Natural killer cell treated with Interleukin-12 subunit alpha and Interleukin-12 subunit beta and Interleukin-15 and Interleukin-18, amount 100 ng/mL, for 72 hours (primary cell): ENCODE results near the gene FREY1. TPM values are rescaled to one million over a fixed set of nuclear protein-coding genes. Genes with fewer than 3 reads are reported as not detected.
"Not testable (repeated sequence)": the region's sequence is repeated elsewhere in the genome, so short reads cannot be mapped to it uniquely, and the experiment has no call there.

Experiments used
- ATAC-seq, 2 donors: fragments of 150-1000 bp; cut with Tn5 transposase in 1 of 2; sonication (Bioruptor Pico), chemical (Tn5 transposase) in 1 of 2; 2 replicates each; pipeline ENCODE4 v1.10.0; 2021
- DNase-seq: peaks from one replicate; pipeline ENCODE4 v3.0.0; 2022; ENCODE audit warnings: low spot score
- H3K27ac Mint-ChIP-seq, 2 donors: 1 replicate in 1 of 2; 2 replicates in 1 of 2; pipeline ENCODE4 v1.8.0; 2022; ENCODE audit warnings: mixed read lengths in 2 of 2, mild to moderate bottlenecking in 1 of 2, moderate library complexity in 1 of 2
- H3K27me3 Mint-ChIP-seq, 2 donors: 1 replicate in 1 of 2; 2 replicates in 1 of 2; pipeline ENCODE4 v1.8.0; 2022; ENCODE audit warnings: mixed read lengths in 2 of 2
- H3K36me3 Mint-ChIP-seq: one replicate; pipeline ENCODE4 v1.8.0; 2022; ENCODE audit warnings: mixed read lengths
- H3K4me1 Mint-ChIP-seq, 2 donors: 1 replicate in 1 of 2; 2 replicates in 1 of 2; pipeline ENCODE4 v1.8.0; 2022; ENCODE audit warnings: low read depth in 2 of 2, mixed read lengths in 2 of 2, mild to moderate bottlenecking in 1 of 2
- H3K4me3 Mint-ChIP-seq: one replicate; pipeline ENCODE4 v1.8.0; 2022; ENCODE audit warnings: mixed read lengths
- H3K9me3 Mint-ChIP-seq: 2 replicates; pipeline ENCODE4 v1.8.0; 2022; ENCODE audit warnings: mixed read lengths
- total RNA-seq, 2 donors: library from RNA; stranded (reverse); gene quantifications; one replicate each; pipeline ENCODE4 v1.2.3, GENCODE V29; 2022

The FREY1 gene
- total RNA-seq, 2 donors from 2014 or later = 4.2 to 4.9 TPM

- ATAC-seq (no peak), DNase-seq (no peak)
- H3K27me3 Mint-ChIP-seq = no peaks in the 10 kb centered on the region
- no peak overlapping the region for H3K27ac Mint-ChIP-seq
- H3K4me3 Mint-ChIP-seq = no peak overlapping the region
- no peaks in the 10 kb centered on the region for H3K36me3 Mint-ChIP-seq
- H3K4me1 Mint-ChIP-seq = peaks cover 11 to 26% of the 10 kb centered on the region in 2 donors
- no peaks in the 10 kb centered on the region for H3K9me3 Mint-ChIP-seq
Measured at GRCh38 chr11:45913942-45914635, 7.0 kb upstream of the FREY1 start.

- Mint-ChIP-seq H3K4me1 (peaks cover 12 to 26% of the 10 kb centered on the region in 2 donors), H3K4me3 (no peak overlapping the region), H3K9me3 (no peaks in the 10 kb centered on the region), H3K36me3 (no peaks in the 10 kb centered on the region), H3K27me3 (no peaks in the 10 kb centered on the region), H3K27ac (no peak overlapping the region)
- ATAC-seq (no peak), DNase-seq (no peak)
Measured at GRCh38 chr11:45913514-45913913, 6.4 kb upstream of the FREY1 start.

- DNase-seq (no peak), ATAC-seq (no peak)
- no peaks in the 10 kb centered on the region for H3K9me3 Mint-ChIP-seq
- H3K27me3 Mint-ChIP-seq = no peaks in the 10 kb centered on the region
- no peaks in the 10 kb centered on the region for H3K36me3 Mint-ChIP-seq
- H3K4me3 Mint-ChIP-seq = no peak overlapping the region
- no peak overlapping the region for H3K27ac Mint-ChIP-seq
- peaks cover 12 to 20% of the 10 kb centered on the region in 2 donors for H3K4me1 Mint-ChIP-seq
Measured at GRCh38 chr11:45910623-45911022, 3.6 kb upstream of the FREY1 start.

- H3K36me3 Mint-ChIP-seq = no peaks in the 10 kb centered on the region
- no peak overlapping the region for H3K4me3 Mint-ChIP-seq
- H3K9me3 Mint-ChIP-seq = no peaks in the 10 kb centered on the region
- no peak overlapping the region for H3K27ac Mint-ChIP-seq
- H3K27me3 Mint-ChIP-seq = no peaks in the 10 kb centered on the region
- peaks cover 12 to 18% of the 10 kb centered on the region in 2 donors for H3K4me1 Mint-ChIP-seq
- DNase-seq (no peak), ATAC-seq (no peak)
Measured at GRCh38 chr11:45909594-45910475, 2.8 kb upstream of the FREY1 start.

GRCh38 chr11:45907911-45908370 is 870 bp upstream of the FREY1 start:
- Mint-ChIP-seq H3K4me1 (peaks cover 12 to 14% of the 10 kb centered on the region in 2 donors), H3K4me3 (no peak overlapping the region), H3K27ac (peak overlapping the region in 1 of 2 donors; percentile 19), H3K9me3 (no peaks in the 10 kb centered on the region), H3K27me3 (no peaks in the 10 kb centered on the region), H3K36me3 (no peaks in the 10 kb centered on the region)
- ATAC-seq (no peak), DNase-seq (no peak)

GRCh38 chr11:45906096-45906682 is 882 bp downstream of the FREY1 start:
- Mint-ChIP-seq H3K4me1 (peaks cover 12 to 14% of the 10 kb centered on the region in 2 donors), H3K4me3 (no peak overlapping the region), H3K27me3 (no peaks in the 10 kb centered on the region), H3K36me3 (no peaks in the 10 kb centered on the region), H3K9me3 (no peaks in the 10 kb centered on the region), H3K27ac (peak overlapping the region; percentile 31 to 87)
- ATAC-seq (peak; percentile 74 to 93), DNase-seq (peak; percentile 80)

- ATAC-seq, H3K36me3 Mint-ChIP-seq, DNase-seq, H3K4me3 Mint-ChIP-seq, H3K27ac Mint-ChIP-seq, H3K27me3 Mint-ChIP-seq, H3K9me3 Mint-ChIP-seq: not testable (repeated sequence)
- H3K4me1 Mint-ChIP-seq = peaks cover 12 to 17% of the 10 kb centered on the region in 2 donors
Measured at GRCh38 chr11:45905576-45905975, 1.5 kb downstream of the FREY1 start.

- DNase-seq (no peak), ATAC-seq (no peak)
- Mint-ChIP-seq H3K4me1 (peaks cover 12 to 19% of the 10 kb centered on the region in 2 donors), H3K36me3 (no peaks in the 10 kb centered on the region), H3K9me3 (no peaks in the 10 kb centered on the region), H3K4me3 (no peak overlapping the region), H3K27ac (no peak overlapping the region), H3K27me3 (peaks cover 0 to 4% of the 10 kb centered on the region in 2 donors)
Measured at GRCh38 chr11:45905095-45905494, 2.0 kb downstream of the FREY1 start.

GRCh38 chr11:45904309-45904915 is 2.7 kb downstream of the FREY1 start:
- no peaks in the 10 kb centered on the region for H3K9me3 Mint-ChIP-seq
- H3K4me1 Mint-ChIP-seq = peaks cover 12 to 19% of the 10 kb centered on the region in 2 donors
- peaks cover 0 to 4% of the 10 kb centered on the region in 2 donors for H3K27me3 Mint-ChIP-seq
- no peak for ATAC-seq
- DNase-seq = no peak
- no peak overlapping the region for H3K4me3 Mint-ChIP-seq
- H3K36me3 Mint-ChIP-seq = no peaks in the 10 kb centered on the region
- H3K27ac Mint-ChIP-seq = no peak overlapping the region

GRCh38 chr11:45902452-45903380 is 4.4 kb downstream of the FREY1 start:
- Mint-ChIP-seq H3K36me3 (no peaks in the 10 kb centered on the region), H3K4me3 (no peak overlapping the region), H3K9me3 (no peaks in the 10 kb centered on the region), H3K27me3 (peaks cover 0 to 7% of the 10 kb centered on the region in 2 donors), H3K4me1 (peaks cover 5 to 12% of the 10 kb centered on the region in 2 donors), H3K27ac (no peak overlapping the region)
- DNase-seq (no peak), ATAC-seq (no peak)

- ATAC-seq (no peak), DNase-seq (no peak)
- Mint-ChIP-seq H3K27ac (no peak overlapping the region), H3K4me3 (no peak overlapping the region), H3K4me1 (peaks cover 5 to 9% of the 10 kb centered on the region in 2 donors), H3K36me3 (no peaks in the 10 kb centered on the region), H3K9me3 (no peaks in the 10 kb centered on the region), H3K27me3 (peaks cover 0 to 7% of the 10 kb centered on the region in 2 donors)
Measured at GRCh38 chr11:45901626-45902025, 5.4 kb downstream of the FREY1 start.

GRCh38 chr11:45900916-45901617 is 6.0 kb downstream of the FREY1 start:
- Mint-ChIP-seq H3K36me3 (no peaks in the 10 kb centered on the region), H3K27ac (no peak overlapping the region), H3K4me1 (peaks cover 0 to 4% of the 10 kb centered on the region in 2 donors), H3K4me3 (peak overlapping the region; percentile 65), H3K27me3 (peaks cover 0 to 7% of the 10 kb centered on the region in 2 donors), H3K9me3 (no peaks in the 10 kb centered on the region)
- ATAC-seq (no peak), DNase-seq (no peak)
